HL-60 (cell line): ENCODE results near the gene PRAMEF9.

Experiments used
- DNase-seq, 2 experiments: peaks; one replicate each; pipeline ENCODE4 v3.0.0-alpha.2; 2010 to 2020; ENCODE audit warnings: low read depth in 1 of 2, low spot score in 1 of 2
- H3K27ac ChIP-seq: fragments of 250-450 bp; sonication (Bioruptor Pico); replicated peaks from 2 replicates; pipeline ENCODE4 v1.5.1; 2020; ENCODE audit warnings: mild to moderate bottlenecking, moderate library complexity
- H3K27me3 ChIP-seq: fragments of 250-450 bp; sonication (Bioruptor Pico); 2 replicates; pipeline ENCODE4 v1.5.1; 2021; ENCODE audit warnings: mild to moderate bottlenecking, moderate library complexity; ENCODE audit not compliant: insufficient read depth, poor library complexity, severe bottlenecking
- H3K4me3 ChIP-seq: replicated peaks from 2 replicates; pipeline ENCODE4 v1.5.1; 2011; ENCODE audit warnings: mild to moderate bottlenecking, control low read depth, low read length; ENCODE audit not compliant: insufficient read depth
- CTCF ChIP-seq: IDR thresholded peaks from one replicate; pipeline ENCODE4 v1.5.1; 2011; ENCODE audit warnings: low read length, control low read depth, inconsistent platforms; ENCODE audit not compliant: insufficient read depth
- GABPA ChIP-seq: IDR thresholded peaks from 2 replicates; pipeline ENCODE4 v1.6.1; 2012; ENCODE audit warnings: low read depth
- POLR2AphosphoS5 ChIP-seq: IDR thresholded peaks from 2 replicates; pipeline ENCODE4 v1.6.1; 2012; ENCODE audit warnings: low read depth
- REST ChIP-seq: IDR thresholded peaks from 2 replicates; pipeline ENCODE4 v1.6.1; 2012; ENCODE audit warnings: low read depth; ENCODE audit not compliant: insufficient replicate concordance
- SPI1 ChIP-seq: IDR thresholded peaks from 2 replicates; pipeline ENCODE4 v1.6.1; 2012; ENCODE audit warnings: low read depth, mild to moderate bottlenecking, borderline replicate concordance

PRAMEF9 gene

GRCh38 chr1:13228343-13228781 is 56.7 kb downstream of the PRAMEF9 start:
- DNase-seq = peak in 1 of 2 experiments; percentile 31
- TF ChIP-seq REST (no peak), CTCF (peak; percentile 41), POLR2AphosphoS5 (no peak), SPI1 (no peak), GABPA (no peak)

More at GRCh38 chr1:13228343-13228781, 56.7 kb downstream of the PRAMEF9 start:
- H3K27ac ChIP-seq = no peak overlapping the region
- H3K4me3 ChIP-seq = no peak overlapping the region
- no peaks in the 10 kb centered on the region for H3K27me3 ChIP-seq
